Panc1 (cell line): ENCODE data around the gene PLA2G1B. TPM values are rescaled to one million over a fixed set of nuclear protein-coding genes. Genes with fewer than 3 reads are reported as not detected.

Source experiments
- ATAC-seq: fragments of 200-7000 bp; cut with Tn5 transposase; 2 replicates; pipeline ENCODE4 v1.9.1; 2020; ENCODE audit warnings: mild to moderate bottlenecking, moderate library complexity
- BruUV-seq: library from RNA; stranded (reverse); fragments of 400-500 nt; replicated peaks from 2 replicates; lab custom pipeline; 2021; lab: Mats Ljungman, UMichigan
- CTCF ChIA-PET: fragments of 300-600 bp; sonication (Branson Sonifier 250); formaldehyde crosslinking; loops from one replicate; lab custom pipeline; 2022; ENCODE audit warnings: antibody characterized with exemption; lab: Charles Lee
- POLR2A ChIA-PET: fragments of 300-600 bp; sonication (Branson Sonifier 250); formaldehyde crosslinking; loops from one replicate; lab custom pipeline; 2022; ENCODE audit warnings: antibody characterized with exemption; lab: Charles Lee
- DNase-seq: peaks from one replicate; pipeline ENCODE4 v3.0.0-alpha.2; 2010; ENCODE audit warnings: low read depth, low spot score
- H3K27ac ChIP-seq: 2 replicates; pipeline ENCODE4 v1.5.1; 2011; ENCODE audit warnings: mild to moderate bottlenecking, low read length, inconsistent platforms
- H3K27me3 ChIP-seq: fragments of 200-500 bp; sonication (Bioruptor generic); 2 replicates; pipeline ENCODE4 v1.6.0; 2014; ENCODE audit warnings: low read length, inconsistent platforms; ENCODE audit not compliant: control insufficient read depth, insufficient read depth
- H3K36me3 ChIP-seq: fragments of 200-500 bp; sonication (Bioruptor generic); 2 replicates; pipeline ENCODE4 v1.5.1; 2014; ENCODE audit warnings: inconsistent platforms, mild to moderate bottlenecking, low read length, moderate library complexity; ENCODE audit not compliant: control insufficient read depth, insufficient read depth
- H3K4me1 ChIP-seq: 2 replicates; pipeline ENCODE4 v1.5.1; 2011; ENCODE audit warnings: inconsistent platforms, mild to moderate bottlenecking, low read length, moderate library complexity; ENCODE audit not compliant: control insufficient read depth, insufficient read depth
- H3K4me3 ChIP-seq, 2 experiments: 2 replicates each; pipeline ENCODE4 v1.5.1; 2011 to 2012; ENCODE audit warnings: low read depth in 2 of 2, low read length in 2 of 2, mild to moderate bottlenecking in 2 of 2, inconsistent platforms in 1 of 2, moderate library complexity in 1 of 2
- H3K9me3 ChIP-seq: fragments of 200-500 bp; sonication (Bioruptor generic); 2 replicates; pipeline ENCODE4 v1.5.1; 2014; ENCODE audit warnings: low read depth, mild to moderate bottlenecking, inconsistent platforms, low read length, moderate library complexity; ENCODE audit not compliant: control insufficient read depth, insufficient read depth
- POLR2AphosphoS5 ChIP-seq: IDR thresholded peaks from 2 replicates; pipeline ENCODE4 v1.6.1; 2012; ENCODE audit warnings: mild to moderate bottlenecking, low read depth, low read length, moderate library complexity
- SIN3A ChIP-seq: IDR thresholded peaks from 2 replicates; pipeline ENCODE4 v1.6.1; 2012; ENCODE audit warnings: low read depth, mild to moderate bottlenecking, low read length, moderate library complexity, borderline replicate concordance; ENCODE audit not compliant: insufficient read depth
- TCF7L2 ChIP-seq: IDR thresholded peaks from 2 replicates; pipeline ENCODE4 v1.6.1; 2011; ENCODE audit warnings: mild to moderate bottlenecking, low read depth, low read length, inconsistent platforms
- in situ Hi-C: cut with HindIII; loops from 2 replicates; pipeline ENCODE4 v1.10.0; 2016; ENCODE audit warnings: low sequenced_read_pairs, low pct_unique_long_range_greater_than_20kb
- intact Hi-C: fragments of 100-400 bp; cut with micrococcal nuclease; formaldehyde crosslinking; loops from one replicate; pipeline ENCODE4 v1.10.0; 2022; ENCODE audit not compliant: unreplicated experiment
- total RNA-seq: library from RNA; stranded (reverse); gene quantifications from one replicate; pipeline ENCODE4 v1.2.1, GENCODE V29; 2021; ENCODE audit not compliant: unreplicated experiment
- TF ChIP-seq, protein P1 (sequence below): fragments of 450-650 bp; IDR thresholded peaks from 2 replicates; pipeline ENCODE4 v1.5.1; 2017; ENCODE audit warnings: mild to moderate bottlenecking
- TF ChIP-seq, protein P2 (sequence below), 2 experiments: IDR thresholded peaks; 2 replicates each; pipeline ENCODE4 v1.6.1; 2011 to 2012; ENCODE audit warnings: low read depth in 2 of 2, control low read depth in 1 of 2, low read length in 1 of 2, mild to moderate bottlenecking in 1 of 2, moderate library complexity in 1 of 2; ENCODE audit not compliant: insufficient read depth in 1 of 2

The PLA2G1B gene
- total RNA-seq, 1 experiment from 2014 or later = 0.69 TPM

DNA sequence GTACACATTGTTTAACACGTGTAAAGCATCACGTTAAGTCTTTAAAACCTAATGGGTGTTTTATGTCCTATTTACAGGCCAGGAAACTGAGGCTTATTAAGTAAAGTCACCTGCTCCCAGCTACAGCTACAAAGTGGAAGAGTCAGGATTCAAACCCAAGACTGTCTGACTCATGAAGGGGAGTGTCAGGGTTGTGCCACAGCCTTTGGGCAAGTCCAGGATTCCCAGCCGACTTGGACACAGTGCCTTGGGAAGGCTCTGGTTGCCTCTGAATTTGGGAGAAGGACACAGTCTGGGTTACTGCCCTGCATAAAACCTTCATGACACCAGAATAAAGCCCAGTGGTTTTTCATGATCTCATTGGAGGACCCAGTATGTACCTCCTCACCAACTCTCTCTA, 43.2 kb downstream of the PLA2G1B start:
- Histone ChIP-seq H3K36me3 (no peaks in the 10 kb centered on the region), H3K27me3 (no peaks in the 10 kb centered on the region), H3K9me3 (no peaks in the 10 kb centered on the region), H3K4me3 (no peak overlapping the region), H3K27ac (no peak overlapping the region), H3K4me1 (no peaks in the 10 kb centered on the region)
- ChIA-PET CTCF (interaction anchor here (0.7 kb wide), 1 partner anchor 164 kb away, joined by 4 read pairs; no protein-coding TSS in a partner anchor), POLR2A (no interaction called here)
- no peak for DNase-seq
- TF ChIP-seq SIN3A = no peak
- no peak for TF ChIP-seq TCF7L2
- no peak for TF ChIP-seq POLR2AphosphoS5
- TF ChIP-seq, protein P1, sequence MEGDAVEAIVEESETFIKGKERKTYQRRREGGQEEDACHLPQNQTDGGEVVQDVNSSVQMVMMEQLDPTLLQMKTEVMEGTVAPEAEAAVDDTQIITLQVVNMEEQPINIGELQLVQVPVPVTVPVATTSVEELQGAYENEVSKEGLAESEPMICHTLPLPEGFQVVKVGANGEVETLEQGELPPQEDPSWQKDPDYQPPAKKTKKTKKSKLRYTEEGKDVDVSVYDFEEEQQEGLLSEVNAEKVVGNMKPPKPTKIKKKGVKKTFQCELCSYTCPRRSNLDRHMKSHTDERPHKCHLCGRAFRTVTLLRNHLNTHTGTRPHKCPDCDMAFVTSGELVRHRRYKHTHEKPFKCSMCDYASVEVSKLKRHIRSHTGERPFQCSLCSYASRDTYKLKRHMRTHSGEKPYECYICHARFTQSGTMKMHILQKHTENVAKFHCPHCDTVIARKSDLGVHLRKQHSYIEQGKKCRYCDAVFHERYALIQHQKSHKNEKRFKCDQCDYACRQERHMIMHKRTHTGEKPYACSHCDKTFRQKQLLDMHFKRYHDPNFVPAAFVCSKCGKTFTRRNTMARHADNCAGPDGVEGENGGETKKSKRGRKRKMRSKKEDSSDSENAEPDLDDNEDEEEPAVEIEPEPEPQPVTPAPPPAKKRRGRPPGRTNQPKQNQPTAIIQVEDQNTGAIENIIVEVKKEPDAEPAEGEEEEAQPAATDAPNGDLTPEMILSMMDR = no peak
- TF ChIP-seq, protein P2, sequence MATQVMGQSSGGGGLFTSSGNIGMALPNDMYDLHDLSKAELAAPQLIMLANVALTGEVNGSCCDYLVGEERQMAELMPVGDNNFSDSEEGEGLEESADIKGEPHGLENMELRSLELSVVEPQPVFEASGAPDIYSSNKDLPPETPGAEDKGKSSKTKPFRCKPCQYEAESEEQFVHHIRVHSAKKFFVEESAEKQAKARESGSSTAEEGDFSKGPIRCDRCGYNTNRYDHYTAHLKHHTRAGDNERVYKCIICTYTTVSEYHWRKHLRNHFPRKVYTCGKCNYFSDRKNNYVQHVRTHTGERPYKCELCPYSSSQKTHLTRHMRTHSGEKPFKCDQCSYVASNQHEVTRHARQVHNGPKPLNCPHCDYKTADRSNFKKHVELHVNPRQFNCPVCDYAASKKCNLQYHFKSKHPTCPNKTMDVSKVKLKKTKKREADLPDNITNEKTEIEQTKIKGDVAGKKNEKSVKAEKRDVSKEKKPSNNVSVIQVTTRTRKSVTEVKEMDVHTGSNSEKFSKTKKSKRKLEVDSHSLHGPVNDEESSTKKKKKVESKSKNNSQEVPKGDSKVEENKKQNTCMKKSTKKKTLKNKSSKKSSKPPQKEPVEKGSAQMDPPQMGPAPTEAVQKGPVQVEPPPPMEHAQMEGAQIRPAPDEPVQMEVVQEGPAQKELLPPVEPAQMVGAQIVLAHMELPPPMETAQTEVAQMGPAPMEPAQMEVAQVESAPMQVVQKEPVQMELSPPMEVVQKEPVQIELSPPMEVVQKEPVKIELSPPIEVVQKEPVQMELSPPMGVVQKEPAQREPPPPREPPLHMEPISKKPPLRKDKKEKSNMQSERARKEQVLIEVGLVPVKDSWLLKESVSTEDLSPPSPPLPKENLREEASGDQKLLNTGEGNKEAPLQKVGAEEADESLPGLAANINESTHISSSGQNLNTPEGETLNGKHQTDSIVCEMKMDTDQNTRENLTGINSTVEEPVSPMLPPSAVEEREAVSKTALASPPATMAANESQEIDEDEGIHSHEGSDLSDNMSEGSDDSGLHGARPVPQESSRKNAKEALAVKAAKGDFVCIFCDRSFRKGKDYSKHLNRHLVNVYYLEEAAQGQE (IDR thresholded peaks at IDR 0.05; ENCODE audit: insufficient read depth in 1 of 2, low read depth in 2 of 2, low read length in 1 of 2) = no peak
- no peak for ATAC-seq
- intact Hi-C loops = no loop called here
- in situ Hi-C loops = no loop called here
- no TSS peak for BruUV-seq

DNA sequence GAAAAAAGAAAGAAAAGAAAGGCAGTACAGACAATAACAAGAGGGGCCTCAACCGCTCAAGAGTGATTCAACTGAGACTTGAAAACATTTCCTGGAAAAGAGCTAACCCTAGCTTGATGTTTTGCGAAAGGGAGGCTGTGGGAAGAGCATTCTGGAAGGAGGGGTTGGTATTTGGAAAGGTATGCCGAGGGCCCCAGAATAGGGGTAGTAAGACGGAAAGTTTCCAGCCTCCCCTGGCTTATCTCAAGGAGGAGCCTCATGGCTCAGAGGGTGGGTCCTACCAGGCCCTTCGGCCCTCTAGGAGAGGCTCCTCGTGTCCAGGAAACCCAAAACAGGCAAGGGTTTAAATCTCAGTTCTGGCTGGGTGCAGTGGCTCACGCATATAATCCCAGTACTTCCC, 44.3 kb downstream of the PLA2G1B start:
- no peaks in the 10 kb centered on the region for H3K27me3 ChIP-seq
- intact Hi-C loops = no loop called here
- no peak for DNase-seq
- TF ChIP-seq, protein P1 = no peak
- TF ChIP-seq, protein P2 (IDR thresholded peaks at IDR 0.05; ENCODE audit: insufficient read depth in 1 of 2, low read depth in 2 of 2, low read length in 1 of 2) = no peak
- TF ChIP-seq POLR2AphosphoS5 = no peak
- TF ChIP-seq TCF7L2 = no peak
- TF ChIP-seq SIN3A = no peak
- H3K9me3 ChIP-seq = no peaks in the 10 kb centered on the region
- ATAC-seq = no peak
- POLR2A ChIA-PET = no interaction called here
- in situ Hi-C loops = no loop called here
- H3K4me1 ChIP-seq = no peaks in the 10 kb centered on the region
- H3K36me3 ChIP-seq = no peaks in the 10 kb centered on the region
- no peak overlapping the region for H3K4me3 ChIP-seq
- BruUV-seq = no TSS peak
- no peak overlapping the region for H3K27ac ChIP-seq
- CTCF ChIA-PET = interaction anchor here (0.7 kb wide), 1 partner anchor 18 kb away, joined by 3 read pairs; the partner anchor contains the start of gene PXN
